ENCODE data around the gene TMEM267. TPM values are rescaled to one million over a fixed set of nuclear protein-coding genes. Genes with fewer than 3 reads are reported as not detected.
"Not testable (repeated sequence)": the region's sequence is repeated elsewhere in the genome, so short reads cannot be mapped to it uniquely, and the experiment has no call there.

TMEM267 gene
- polyA plus RNA-seq, 1 donor from 2014 or later = 8.0 TPM

GRCh38 chr5:43469671-43470391, 13.8 kb downstream of the TMEM267 start:
- no peak overlapping the region for H3K9ac ChIP-seq (ENCODE audit: low read length)
- TF ChIP-seq CTCF (IDR thresholded peaks at IDR 0.05; ENCODE audit: poor library complexity, severe bottlenecking) = no peak
- TF ChIP-seq REST (IDR thresholded peaks at IDR 0.05; ENCODE audit: borderline replicate concordance) = no peak
- TF ChIP-seq POLR2AphosphoS5 (IDR thresholded peaks at IDR 0.05) = no peak
- no peak for TF ChIP-seq SMC3 (conservative IDR thresholded peaks at IDR 0.05; ENCODE audit: poor library complexity)
- no peak for TF ChIP-seq EP300 (conservative IDR thresholded peaks at IDR 0.05; ENCODE audit: poor library complexity, severe bottlenecking)
- TF ChIP-seq EZH2 (IDR thresholded peaks at IDR 0.05; ENCODE audit: borderline replicate concordance, insufficient read depth, low read length, poor library complexity, severe bottlenecking) = no peak
- no peak for TF ChIP-seq MXI1 (conservative IDR thresholded peaks at IDR 0.05; ENCODE audit: poor library complexity, severe bottlenecking)
- TF ChIP-seq TAF1 (IDR thresholded peaks at IDR 0.05; ENCODE audit: low read depth) = no peak
- no peak for TF ChIP-seq RAD21 (conservative IDR thresholded peaks at IDR 0.05)
- no peak overlapping the region for H3K4me2 ChIP-seq (ENCODE audit: low read length)
- H3K27me3 ChIP-seq (ENCODE audit: insufficient read depth, low read depth, low read length) = no peaks in the 10 kb centered on the region
- H3K9me2 ChIP-seq (ENCODE audit: insufficient read depth, low read length) = no peaks in the 10 kb centered on the region
- H3F3A ChIP-seq (ENCODE audit: insufficient read depth, low read length, poor library complexity, severe bottlenecking) = no peaks in the 10 kb centered on the region
- H3K9me3 ChIP-seq (ENCODE audit: low read length) = no peaks in the 10 kb centered on the region
- H2AFZ ChIP-seq (ENCODE audit: low read depth, low read length) = no peak overlapping the region
- H4K20me1 ChIP-seq (ENCODE audit: insufficient read depth) = no peaks in the 10 kb centered on the region
- no peaks in the 10 kb centered on the region for H3K36me3 ChIP-seq (ENCODE audit: insufficient read depth, low read length)
- H3K4me3 ChIP-seq (ENCODE audit: low read length) = no peak overlapping the region
- no peak overlapping the region for H3K27ac ChIP-seq (ENCODE audit: low read length)
- H3K79me2 ChIP-seq (replicated peaks; ENCODE audit: insufficient read depth, low read length) = no peaks in the 10 kb centered on the region

- Histone ChIP-seq H3K79me2 (replicated peaks; ENCODE audit: insufficient read depth, low read length) (no peaks in the 10 kb centered on the region), H3K27ac (ENCODE audit: low read length) (no peak overlapping the region), H4K20me1 (ENCODE audit: insufficient read depth) (no peaks in the 10 kb centered on the region), H2AFZ (ENCODE audit: low read depth, low read length) (no peak overlapping the region), H3K9me3 (ENCODE audit: low read length) (no peaks in the 10 kb centered on the region), H3K4me3 (ENCODE audit: low read length) (no peak overlapping the region), H3K9me2 (ENCODE audit: insufficient read depth, low read length) (no peaks in the 10 kb centered on the region), H3K27me3 (ENCODE audit: insufficient read depth, low read depth, low read length) (no peaks in the 10 kb centered on the region), H3K36me3 (ENCODE audit: insufficient read depth, low read length) (no peaks in the 10 kb centered on the region), H3F3A (ENCODE audit: insufficient read depth, low read length, poor library complexity, severe bottlenecking) (no peaks in the 10 kb centered on the region), H3K9ac (ENCODE audit: low read length) (no peak overlapping the region), H3K4me2 (ENCODE audit: low read length) (no peak overlapping the region)
- TF ChIP-seq POLR2AphosphoS5 (IDR thresholded peaks at IDR 0.05) = no peak
- no peak for TF ChIP-seq MXI1 (conservative IDR thresholded peaks at IDR 0.05; ENCODE audit: poor library complexity, severe bottlenecking)
- TF ChIP-seq REST (IDR thresholded peaks at IDR 0.05; ENCODE audit: borderline replicate concordance) = no peak
- TF ChIP-seq EZH2 (IDR thresholded peaks at IDR 0.05; ENCODE audit: borderline replicate concordance, insufficient read depth, low read length, poor library complexity, severe bottlenecking) = no peak
- TF ChIP-seq EP300 (conservative IDR thresholded peaks at IDR 0.05; ENCODE audit: poor library complexity, severe bottlenecking) = no peak
- no peak for TF ChIP-seq TAF1 (IDR thresholded peaks at IDR 0.05; ENCODE audit: low read depth)
- no peak for TF ChIP-seq CTCF (IDR thresholded peaks at IDR 0.05; ENCODE audit: poor library complexity, severe bottlenecking)
- TF ChIP-seq SMC3 (conservative IDR thresholded peaks at IDR 0.05; ENCODE audit: poor library complexity) = no peak
- TF ChIP-seq RAD21 (conservative IDR thresholded peaks at IDR 0.05) = no peak
Measured at GRCh38 chr5:43467100-43467499, 16.6 kb downstream of the TMEM267 start.

GRCh38 chr5:43465455-43465854, 18.2 kb downstream of the TMEM267 start:
- not testable (repeated sequence) for H3K4me3 ChIP-seq (ENCODE audit: low read length); H2AFZ ChIP-seq (ENCODE audit: low read depth, low read length); H3K9me3 ChIP-seq (ENCODE audit: low read length); H3K27me3 ChIP-seq (ENCODE audit: insufficient read depth, low read depth, low read length); H3K36me3 ChIP-seq (ENCODE audit: insufficient read depth, low read length); H3K79me2 ChIP-seq (replicated peaks; ENCODE audit: insufficient read depth, low read length); H3K9ac ChIP-seq (ENCODE audit: low read length); H3F3A ChIP-seq (ENCODE audit: insufficient read depth, low read length, poor library complexity, severe bottlenecking); H3K27ac ChIP-seq (ENCODE audit: low read length); H4K20me1 ChIP-seq (ENCODE audit: insufficient read depth); H3K4me2 ChIP-seq (ENCODE audit: low read length); H3K9me2 ChIP-seq (ENCODE audit: insufficient read depth, low read length)

Measured in neural cell (in vitro differentiated cells).